Transverse colon (tissue), 4 donors: ENCODE measurements around the gene VPS13D. TPM values are rescaled to one million over a fixed set of nuclear protein-coding genes. Genes with fewer than 3 reads are reported as not detected.

ENCODE experiments used
- DNase-seq: peaks from one replicate; pipeline ENCODE4 v3.0.0-alpha.2; 2019
- H3K27ac ChIP-seq, 4 donors: fragments of 200-600 bp; sonication (generic); 2 replicates each; pipeline ENCODE4 v1.5.1; 2016 to 2018; ENCODE audit warnings: inconsistent platforms in 4 of 4
- H3K27me3 ChIP-seq: fragments of 200-600 bp; sonication (generic); 2 replicates; pipeline ENCODE4 v1.5.1; 2017; ENCODE audit warnings: inconsistent platforms
- H3K36me3 ChIP-seq, 4 donors: fragments of 200-600 bp; sonication (generic); 2 replicates each; pipeline ENCODE4 v1.5.1; 2017 to 2019; ENCODE audit warnings: inconsistent platforms in 4 of 4
- H3K4me1 ChIP-seq, 4 donors: fragments of 200-600 bp; sonication (generic); 2 replicates each; pipeline ENCODE4 v1.5.1; 2017 to 2020; ENCODE audit warnings: inconsistent platforms in 4 of 4
- H3K4me3 ChIP-seq, 4 donors: fragments of 200-600 bp; sonication (generic); 1 replicate in 1 of 4; 2 replicates in 3 of 4; pipeline versions ENCODE4 v1.5.1 to v1.6.1; 2017 to 2019; ENCODE audit warnings: inconsistent platforms in 4 of 4
- H3K9me3 ChIP-seq, 2 donors: fragments of 200-600 bp; sonication (generic); 2 replicates each; pipeline ENCODE4 v1.5.1; 2017 to 2019; ENCODE audit warnings: inconsistent platforms in 2 of 2
- EP300 ChIP-seq: sonication (generic); formaldehyde crosslinking; IDR thresholded peaks from one replicate; pipeline ENCODE4 v1.6.1; 2017; ENCODE audit warnings: antibody characterized with exemption, low read depth
- POLR2A ChIP-seq: fragments of 450-650 bp; IDR thresholded peaks from one replicate; pipeline ENCODE4 v1.6.1; 2016; ENCODE audit warnings: antibody characterized with exemption, mild to moderate bottlenecking, moderate library complexity
- POLR2AphosphoS5 ChIP-seq, 3 donors: sonication (generic); formaldehyde crosslinking; IDR thresholded peaks; one replicate each; pipeline ENCODE4 v1.6.1; 2016; ENCODE audit warnings: antibody characterized with exemption in 3 of 3
- WGBS, 2 donors: methylation state at CpG; one replicate each; pipeline ENCODE4 v1.1.5; 2018; ENCODE audit warnings: low coverage in 1 of 2; 5-methylcytosine and 5-hydroxymethylcytosine counted together
- in situ Hi-C, 4 donors: fragments of 200-750 bp; cut with MboI; loops; one replicate each; pipeline versions ENCODE4 v1.15.0 to v1.15.1; 2017; ENCODE audit warnings: low sequenced_read_pairs in 3 of 4, low pct_ligation_motif_present in 1 of 4, low pct_unique_long_range_greater_than_20kb in 1 of 4
- intact Hi-C: fragments of 100-400 bp; cut with DNase I; formaldehyde crosslinking; loops from one replicate; pipeline ENCODE4 v1.15.1; 2023; ENCODE audit warnings: low total_unique reads
- total RNA-seq, 4 donors: library from RNA; depleted of rRNA; stranded (reverse); fragments of >200 nt; gene quantifications; one replicate each; pipeline ENCODE4 v1.1.0, GENCODE V29; 2016
- TF ChIP-seq, protein P1 (sequence below), 5 experiments: fragments of 200-600 bp in 3 of 5; fragments of 450-650 bp in 2 of 5; sonication (generic) in 3 of 5; IDR thresholded peaks; 1 replicate in 2 of 5; 2 replicates in 3 of 5; pipeline ENCODE4 v1.5.1; 2016 to 2017; ENCODE audit warnings: antibody characterized with exemption in 5 of 5, inconsistent platforms in 3 of 5, mild to moderate bottlenecking in 2 of 5, moderate library complexity in 1 of 5

The VPS13D gene
- total RNA-seq, 4 donors from 2014 or later, result 101 to 136 (median 116) TPM

DNA sequence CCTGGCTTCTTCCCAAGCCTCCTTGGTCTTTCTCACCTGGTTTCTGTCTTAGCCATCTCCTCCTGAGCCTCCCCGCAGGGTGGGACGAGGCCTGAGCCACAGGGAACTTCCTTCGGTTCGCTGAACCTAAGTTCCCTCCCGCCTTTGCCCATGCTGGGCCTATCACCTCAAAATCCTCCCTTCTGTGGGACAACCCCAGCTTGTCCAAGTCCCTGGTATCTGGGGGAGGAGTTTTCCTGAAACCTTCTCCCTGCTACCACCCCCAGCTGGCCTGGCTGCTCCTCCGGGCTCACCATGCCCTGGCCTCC, 27.7 kb upstream of the VPS13D start:
- TF ChIP-seq POLR2AphosphoS5 (IDR thresholded peaks at IDR 0.05), result no peak
- TF ChIP-seq POLR2A, result no peak
- TF ChIP-seq EP300, result no peak
- TF ChIP-seq, protein P1, sequence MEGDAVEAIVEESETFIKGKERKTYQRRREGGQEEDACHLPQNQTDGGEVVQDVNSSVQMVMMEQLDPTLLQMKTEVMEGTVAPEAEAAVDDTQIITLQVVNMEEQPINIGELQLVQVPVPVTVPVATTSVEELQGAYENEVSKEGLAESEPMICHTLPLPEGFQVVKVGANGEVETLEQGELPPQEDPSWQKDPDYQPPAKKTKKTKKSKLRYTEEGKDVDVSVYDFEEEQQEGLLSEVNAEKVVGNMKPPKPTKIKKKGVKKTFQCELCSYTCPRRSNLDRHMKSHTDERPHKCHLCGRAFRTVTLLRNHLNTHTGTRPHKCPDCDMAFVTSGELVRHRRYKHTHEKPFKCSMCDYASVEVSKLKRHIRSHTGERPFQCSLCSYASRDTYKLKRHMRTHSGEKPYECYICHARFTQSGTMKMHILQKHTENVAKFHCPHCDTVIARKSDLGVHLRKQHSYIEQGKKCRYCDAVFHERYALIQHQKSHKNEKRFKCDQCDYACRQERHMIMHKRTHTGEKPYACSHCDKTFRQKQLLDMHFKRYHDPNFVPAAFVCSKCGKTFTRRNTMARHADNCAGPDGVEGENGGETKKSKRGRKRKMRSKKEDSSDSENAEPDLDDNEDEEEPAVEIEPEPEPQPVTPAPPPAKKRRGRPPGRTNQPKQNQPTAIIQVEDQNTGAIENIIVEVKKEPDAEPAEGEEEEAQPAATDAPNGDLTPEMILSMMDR (IDR thresholded peaks at IDR 0.05), result no peak
- no peaks in the 10 kb centered on the region for H3K9me3 ChIP-seq
- no peaks in the 10 kb centered on the region for H3K27me3 ChIP-seq
- in situ Hi-C loops, result no loop called here
- H3K27ac ChIP-seq, result no peak overlapping the region
- peaks cover 0 to 6% (median 0%) of the 10 kb centered on the region in 4 donors for H3K36me3 ChIP-seq
- intact Hi-C loops, result no loop called here
- no peak for DNase-seq
- no peak overlapping the region for H3K4me3 ChIP-seq
- H3K4me1 ChIP-seq, result no peaks in the 10 kb centered on the region
- WGBS, 2 donors, result 89% methylated on average over 6 of the region's 6 CpGs; no CpG with 5 or more reads in 1 of the 2 donors

DNA sequence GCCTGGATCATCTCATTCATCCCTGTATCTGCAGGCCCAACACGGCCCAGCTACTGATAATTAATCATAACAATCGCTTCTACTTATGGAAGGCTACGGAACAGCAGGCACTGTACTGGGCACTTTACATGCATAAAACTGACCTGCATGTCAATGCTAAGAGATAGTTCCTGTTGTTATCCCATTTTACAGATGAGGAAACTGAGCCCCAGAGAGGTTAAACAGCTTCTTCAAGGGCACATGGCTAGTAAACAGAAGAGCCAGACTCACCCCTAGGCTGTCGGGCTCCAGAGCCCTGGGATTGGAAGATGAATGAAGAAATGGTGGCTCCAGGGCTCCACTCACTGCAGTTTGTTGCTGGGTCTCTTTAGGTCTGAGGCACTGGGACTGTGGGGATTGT, 27.3 kb upstream of the VPS13D start:
- H3K36me3 ChIP-seq, result peaks cover 0 to 7% (median 0%) of the 10 kb centered on the region in 4 donors
- H3K27me3 ChIP-seq, result no peaks in the 10 kb centered on the region
- 90% methylated on average over 4 of the region's 4 CpGs; no CpG with 5 or more reads in 1 of the 2 donors for WGBS, 2 donors
- no peaks in the 10 kb centered on the region for H3K9me3 ChIP-seq
- H3K4me3 ChIP-seq, result no peak overlapping the region
- H3K4me1 ChIP-seq, result no peaks in the 10 kb centered on the region
- in situ Hi-C loops (no loop called here), intact Hi-C loops (no loop called here)
- TF ChIP-seq POLR2A (no peak), POLR2AphosphoS5 (IDR thresholded peaks at IDR 0.05) (no peak), EP300 (no peak)
- TF ChIP-seq, protein P1 (IDR thresholded peaks at IDR 0.05), result no peak
- no peak overlapping the region for H3K27ac ChIP-seq
- no peak for DNase-seq

DNA sequence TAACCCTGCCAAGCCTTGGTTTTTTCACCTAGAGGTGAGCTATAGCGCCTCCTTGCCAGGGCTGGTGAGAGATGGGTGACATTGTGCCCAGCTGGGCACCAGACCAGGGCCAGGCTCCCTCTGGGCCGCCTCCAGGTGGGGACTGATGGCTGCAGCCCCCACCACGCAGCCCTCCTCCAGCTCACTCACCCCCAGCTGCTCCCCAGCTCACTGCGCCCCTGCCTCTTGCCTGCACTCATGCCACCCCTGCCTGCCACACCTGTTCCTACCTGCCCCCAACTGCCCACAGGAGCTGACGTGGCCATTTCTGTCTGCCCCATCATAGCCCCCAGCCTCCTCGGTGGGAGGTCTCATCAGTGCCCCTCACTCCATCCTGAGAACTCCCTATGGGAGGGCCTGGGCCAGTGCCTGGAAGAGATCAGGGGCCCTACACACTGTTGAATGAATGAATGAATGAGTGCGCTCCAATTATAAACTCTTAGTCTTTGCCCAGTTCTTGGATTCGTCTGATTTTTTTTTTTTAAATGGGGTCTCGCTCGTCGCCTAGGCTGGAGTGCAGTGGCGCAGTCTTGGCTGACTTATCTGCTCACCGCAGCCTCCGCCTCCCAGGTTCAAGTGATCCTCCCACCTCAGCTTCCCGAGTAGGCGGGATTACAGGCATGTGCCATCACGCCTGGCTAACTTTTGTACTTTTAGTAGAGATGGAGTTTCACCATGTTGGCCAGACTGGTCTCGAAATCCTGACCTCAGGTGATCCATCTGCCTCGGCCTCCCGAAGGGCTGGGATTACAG, 26.4 kb upstream of the VPS13D start:
- H3K27me3 ChIP-seq, result no peaks in the 10 kb centered on the region
- TF ChIP-seq POLR2AphosphoS5 (IDR thresholded peaks at IDR 0.05) (no peak), POLR2A (no peak), EP300 (no peak)
- TF ChIP-seq, protein P1 (IDR thresholded peaks at IDR 0.05), result no peak
- H3K27ac ChIP-seq, result no peak overlapping the region
- 89 to 90% methylated on average over 8 to 20 of the region's 20 CpGs for WGBS, 2 donors
- peaks cover 0 to 7% (median 0%) of the 10 kb centered on the region in 4 donors for H3K36me3 ChIP-seq
- no peak for DNase-seq
- H3K4me3 ChIP-seq, result no peak overlapping the region
- no peaks in the 10 kb centered on the region for H3K4me1 ChIP-seq
- no peaks in the 10 kb centered on the region for H3K9me3 ChIP-seq
- in situ Hi-C loops, result no loop called here
- intact Hi-C loops, result no loop called here

DNA sequence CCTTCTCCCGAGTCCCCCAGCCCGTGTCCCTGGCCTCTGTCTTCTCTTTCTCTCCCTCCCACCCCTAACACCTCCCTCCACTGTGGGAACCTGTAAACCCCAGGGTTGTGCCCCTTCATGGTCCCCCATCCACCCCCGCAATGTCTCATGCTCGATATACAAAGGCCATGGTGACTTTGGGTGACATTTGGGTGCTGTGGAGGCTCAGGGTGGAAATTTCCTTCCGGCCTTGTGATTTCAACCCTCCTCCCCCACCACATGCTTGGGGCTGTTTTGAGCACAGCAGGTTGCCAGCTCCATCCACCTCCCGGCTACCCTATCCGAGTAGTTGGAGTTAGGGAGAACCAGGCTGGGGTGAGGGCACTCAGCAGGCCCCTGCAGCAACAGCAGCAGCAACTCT, 25.7 kb upstream of the VPS13D start:
- H3K4me1 ChIP-seq, result peaks cover 0 to 6% (median 2%) of the 10 kb centered on the region in 4 donors
- in situ Hi-C loops, result no loop called here
- no peak for DNase-seq
- no peak for TF ChIP-seq POLR2A
- TF ChIP-seq POLR2AphosphoS5 (IDR thresholded peaks at IDR 0.05), result no peak
- no peak for TF ChIP-seq EP300
- TF ChIP-seq, protein P1 (IDR thresholded peaks at IDR 0.05), result no peak
- no peak overlapping the region for H3K27ac ChIP-seq
- no peaks in the 10 kb centered on the region for H3K9me3 ChIP-seq
- 91% methylated on average over 7 of the region's 7 CpGs; no CpG with 5 or more reads in 1 of the 2 donors for WGBS, 2 donors
- no peak overlapping the region for H3K4me3 ChIP-seq
- no peaks in the 10 kb centered on the region for H3K27me3 ChIP-seq
- peaks cover 0 to 7% (median 0%) of the 10 kb centered on the region in 4 donors for H3K36me3 ChIP-seq
- intact Hi-C loops, result no loop called here
